Memory B cell (primary cell): ENCODE results near the gene GNB1.

ENCODE experiments used
- ATAC-seq: fragments of 150-1000 bp; cut with Tn5 transposase; 2 replicates; pipeline ENCODE4 v1.10.0; 2021; ENCODE audit warnings: low read depth, mild to moderate bottlenecking, moderate library complexity
- DNase-seq, 2 donors: peaks; one replicate each; pipeline ENCODE4 v3.0.0; 2022; ENCODE audit warnings: low spot score in 2 of 2
- H3K27ac Mint-ChIP-seq: one replicate; pipeline ENCODE4 v1.8.0; 2022; ENCODE audit warnings: mild to moderate bottlenecking, moderate library complexity, mixed read lengths
- H3K27me3 Mint-ChIP-seq: one replicate; pipeline ENCODE4 v1.8.0; 2022; ENCODE audit warnings: mixed read lengths
- H3K36me3 Mint-ChIP-seq: one replicate; pipeline ENCODE4 v1.8.0; 2022; ENCODE audit warnings: mild to moderate bottlenecking, mixed read lengths
- H3K4me1 Mint-ChIP-seq: one replicate; pipeline ENCODE4 v1.8.0; 2022; ENCODE audit warnings: mixed read lengths
- H3K4me3 Mint-ChIP-seq: one replicate; pipeline ENCODE4 v1.8.0; 2022; ENCODE audit warnings: mild to moderate bottlenecking, moderate library complexity, mixed read lengths
- H3K9me3 Mint-ChIP-seq: one replicate; pipeline ENCODE4 v1.8.0; 2022; ENCODE audit warnings: mixed read lengths

GNB1 gene

DNA sequence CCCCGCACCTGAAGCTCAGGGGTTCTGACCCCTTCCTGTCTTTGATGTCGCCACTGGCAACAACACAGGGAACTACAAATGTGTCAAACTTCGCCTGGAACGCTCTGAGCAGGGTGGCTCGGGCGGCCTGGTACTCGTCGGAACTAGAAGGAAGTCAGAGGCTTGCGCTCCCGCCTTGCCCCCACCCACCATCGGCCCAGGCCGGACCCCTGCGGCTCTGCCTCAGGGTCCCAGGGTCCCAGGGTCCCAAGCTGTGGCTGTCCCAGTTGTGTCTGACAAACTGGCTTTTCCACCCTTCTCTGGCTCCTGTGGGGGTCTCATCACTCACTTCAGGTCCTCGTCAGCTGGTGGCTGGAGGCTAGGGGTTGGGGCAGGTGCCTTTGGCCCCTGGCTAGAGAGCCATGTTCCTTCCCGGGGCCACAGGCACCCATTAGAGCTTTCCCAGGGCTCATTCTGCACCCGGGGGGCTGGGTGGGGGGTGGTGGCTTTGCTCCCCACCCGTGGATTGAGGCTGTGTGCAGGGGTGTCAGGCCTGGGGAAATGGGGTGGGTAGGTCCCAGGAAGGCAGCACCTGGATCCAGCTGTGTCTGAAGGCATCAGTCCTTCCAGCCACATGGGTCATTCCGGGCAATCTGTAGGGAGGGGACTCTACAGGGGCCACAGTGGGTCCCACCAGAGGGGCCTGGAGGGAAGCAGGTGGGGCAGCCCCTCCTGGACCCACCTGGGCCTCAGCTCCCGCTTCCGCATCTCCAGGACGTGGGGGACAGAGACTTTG is 36.2 kb upstream of the GNB1 start:
- Mint-ChIP-seq H3K36me3 (no peaks in the 10 kb centered on the region), H3K4me3 (no peak overlapping the region), H3K27ac (no peak overlapping the region), H3K27me3 (peaks cover 7% of the 10 kb centered on the region), H3K4me1 (peaks cover 6% of the 10 kb centered on the region), H3K9me3 (no peaks in the 10 kb centered on the region)
- no peak for ATAC-seq
- DNase-seq, result no peak

DNA sequence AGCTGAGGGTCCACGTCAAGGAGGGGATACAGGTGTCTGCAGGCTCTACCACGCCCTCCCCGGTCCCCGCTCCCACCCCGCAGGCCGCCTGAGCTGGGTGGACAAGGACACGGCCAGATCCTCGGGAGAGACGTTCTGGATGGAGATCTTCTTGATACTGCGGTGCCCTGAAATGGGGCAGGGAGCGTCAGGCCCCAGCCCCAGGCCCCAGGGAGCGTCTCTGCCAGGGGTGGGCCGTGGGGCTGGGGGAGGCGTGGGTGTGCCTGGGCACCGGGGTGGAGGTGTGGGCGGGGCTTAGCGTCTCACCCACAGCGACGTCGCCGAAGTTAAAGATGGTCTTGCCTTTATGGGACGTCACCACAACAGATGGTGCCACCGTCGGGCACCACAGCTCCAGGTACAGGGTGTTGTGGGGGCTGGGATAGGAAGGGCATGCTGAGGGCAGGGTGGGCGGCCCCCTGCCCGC is 35.5 kb upstream of the GNB1 start:
- Mint-ChIP-seq H3K9me3 (no peaks in the 10 kb centered on the region), H3K27me3 (peaks cover 7% of the 10 kb centered on the region), H3K4me1 (peaks cover 6% of the 10 kb centered on the region), H3K27ac (no peak overlapping the region), H3K36me3 (no peaks in the 10 kb centered on the region), H3K4me3 (no peak overlapping the region)
- DNase-seq, result no peak
- ATAC-seq, result peak; percentile 17

DNA sequence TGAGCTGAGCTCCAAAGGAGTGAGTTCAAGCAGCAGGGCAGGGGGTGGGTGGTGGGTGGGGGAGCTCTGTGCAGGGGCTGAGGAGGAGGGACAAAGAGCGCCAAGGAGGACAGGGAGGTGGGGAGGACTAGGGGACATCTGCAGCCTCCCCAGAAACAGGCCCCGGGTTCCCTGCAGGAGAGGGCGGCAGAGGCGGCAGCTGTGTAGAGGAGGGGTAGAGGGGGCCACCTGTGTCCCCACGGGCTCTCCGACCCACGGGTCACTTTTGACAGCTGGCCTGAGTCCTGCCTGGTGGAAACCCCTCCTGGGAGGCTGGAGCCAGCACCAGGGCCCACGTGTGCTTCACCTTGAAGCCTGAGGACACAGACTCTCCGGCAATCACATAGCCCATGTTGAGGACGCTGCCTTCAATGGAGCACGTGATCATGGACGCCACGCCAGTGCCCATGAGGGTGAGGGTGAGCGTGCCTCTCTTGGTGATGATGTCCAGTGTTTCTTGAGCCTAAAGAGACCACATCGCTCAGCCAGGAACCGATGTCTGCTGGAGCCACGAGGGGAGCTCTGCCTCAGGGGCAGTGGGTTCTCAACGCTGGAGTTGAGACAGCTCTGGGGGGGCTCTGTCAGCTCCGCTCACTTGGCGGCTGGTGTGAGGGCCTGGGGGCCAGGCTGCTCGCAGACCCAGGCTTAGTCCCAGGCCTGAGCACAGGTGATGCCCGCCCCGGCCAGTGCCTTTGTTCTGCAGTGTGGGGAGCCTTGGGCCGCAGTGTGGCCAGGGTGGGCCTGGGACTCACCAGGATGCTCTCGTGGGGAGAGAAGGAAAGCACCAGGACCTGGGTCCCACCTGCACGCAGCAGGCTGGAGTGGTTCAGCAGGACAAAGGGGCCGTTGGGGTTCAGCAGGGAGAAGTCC is 34.8 kb upstream of the GNB1 start:
- Mint-ChIP-seq H3K9me3 (no peaks in the 10 kb centered on the region), H3K36me3 (no peaks in the 10 kb centered on the region), H3K4me1 (peaks cover 6% of the 10 kb centered on the region), H3K27me3 (peaks cover 7% of the 10 kb centered on the region), H3K4me3 (no peak overlapping the region), H3K27ac (no peak overlapping the region)
- ATAC-seq, result no peak
- no peak for DNase-seq

DNA sequence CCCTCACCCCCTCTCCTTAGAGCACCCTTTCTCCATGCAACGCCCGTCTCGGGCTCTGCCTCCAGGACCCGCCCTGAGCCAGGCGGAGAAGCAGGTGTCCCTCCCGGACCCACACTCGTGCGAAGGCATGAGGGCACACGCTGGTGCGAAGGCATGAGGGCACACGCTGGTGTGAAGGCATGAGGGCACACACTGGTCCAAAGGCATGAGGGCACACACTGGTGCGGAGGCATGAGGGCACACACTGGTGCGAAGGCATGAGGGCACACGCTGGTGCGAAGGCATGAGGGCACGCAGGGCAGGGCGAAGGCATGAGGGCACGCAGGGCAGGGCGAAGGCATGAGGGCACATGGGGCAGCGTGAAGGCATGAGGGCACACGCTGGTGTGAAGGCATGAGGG is 34.0 kb upstream of the GNB1 start:
- H3K27ac Mint-ChIP-seq, result no peak overlapping the region
- H3K9me3 Mint-ChIP-seq, result no peaks in the 10 kb centered on the region
- no peaks in the 10 kb centered on the region for H3K36me3 Mint-ChIP-seq
- DNase-seq (no peak), ATAC-seq (no peak)
- H3K27me3 Mint-ChIP-seq, result peaks cover 7% of the 10 kb centered on the region
- peaks cover 6% of the 10 kb centered on the region for H3K4me1 Mint-ChIP-seq
- no peak overlapping the region for H3K4me3 Mint-ChIP-seq

DNA sequence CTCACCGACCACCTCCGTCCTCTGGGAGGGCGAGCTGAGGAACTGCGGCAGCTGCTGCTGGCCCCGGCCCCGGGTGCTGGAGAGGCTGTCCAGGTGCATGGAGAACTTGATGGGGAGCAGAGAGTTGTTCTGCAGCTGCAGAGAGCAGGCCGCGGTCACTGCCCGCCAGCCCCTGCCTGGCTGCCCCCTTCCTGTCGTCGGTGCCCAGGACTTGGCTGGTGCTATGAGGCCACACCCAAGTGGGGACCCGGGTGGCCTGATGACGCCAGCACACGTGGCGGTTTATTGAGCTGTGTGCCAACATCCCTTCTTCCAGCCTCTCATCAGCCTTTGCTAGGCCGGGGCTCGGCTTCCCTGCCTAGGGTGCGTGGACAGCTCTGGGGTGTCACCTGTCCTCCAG is 33.5 kb upstream of the GNB1 start:
- Mint-ChIP-seq H3K36me3 (no peaks in the 10 kb centered on the region), H3K27ac (no peak overlapping the region), H3K4me3 (no peak overlapping the region), H3K4me1 (peaks cover 9% of the 10 kb centered on the region), H3K9me3 (no peaks in the 10 kb centered on the region), H3K27me3 (peaks cover 7% of the 10 kb centered on the region)
- DNase-seq (no peak), ATAC-seq (no peak)

DNA sequence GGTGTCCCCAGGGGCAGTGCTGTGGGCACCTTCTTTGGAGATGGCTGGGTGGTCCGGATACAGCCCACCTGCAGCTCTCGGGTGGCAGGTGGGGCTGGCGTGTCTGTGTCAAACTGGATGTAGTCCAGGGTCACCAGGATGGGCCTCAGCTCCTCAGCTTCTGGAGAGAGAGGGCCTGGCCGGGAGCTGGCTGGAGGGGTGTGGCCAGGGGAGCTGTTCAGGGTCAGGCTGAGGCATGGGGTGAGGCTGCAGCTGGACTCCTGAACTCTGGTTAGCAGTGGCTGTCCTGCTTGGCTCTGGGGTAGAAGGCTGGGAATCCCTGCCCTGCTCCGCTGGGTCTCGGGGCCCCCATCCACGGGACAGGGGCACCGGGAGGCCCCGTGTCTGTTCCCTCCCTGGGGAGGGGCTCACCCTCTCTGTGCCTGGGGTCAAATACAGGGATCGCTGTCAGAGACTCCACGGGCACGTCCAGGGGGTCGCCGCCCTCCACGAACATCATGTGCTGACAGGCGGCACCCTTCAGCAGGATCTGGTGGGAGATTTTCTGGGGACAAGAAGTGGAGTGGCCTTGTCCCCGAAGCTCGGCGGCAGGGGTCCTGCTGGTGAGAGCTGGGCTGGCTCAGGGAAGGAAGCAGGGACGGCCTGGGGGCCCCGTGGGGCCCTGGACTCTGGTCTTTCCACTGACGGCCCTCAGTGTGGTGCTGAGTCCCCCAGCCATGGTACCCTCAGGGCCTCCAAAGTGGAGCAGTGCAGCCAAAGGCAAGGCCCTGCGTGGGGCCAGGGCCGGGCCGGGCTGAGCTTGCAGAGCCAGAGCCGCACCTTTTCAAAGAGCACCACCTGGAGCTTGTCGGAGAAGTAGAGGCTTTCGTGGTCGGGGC is 32.3 kb upstream of the GNB1 start:
- Mint-ChIP-seq H3K27ac (no peak overlapping the region), H3K4me3 (no peak overlapping the region), H3K4me1 (peaks cover 9% of the 10 kb centered on the region), H3K36me3 (no peaks in the 10 kb centered on the region), H3K9me3 (no peaks in the 10 kb centered on the region), H3K27me3 (peaks cover 7% of the 10 kb centered on the region)
- no peak for ATAC-seq
- DNase-seq, result no peak

DNA sequence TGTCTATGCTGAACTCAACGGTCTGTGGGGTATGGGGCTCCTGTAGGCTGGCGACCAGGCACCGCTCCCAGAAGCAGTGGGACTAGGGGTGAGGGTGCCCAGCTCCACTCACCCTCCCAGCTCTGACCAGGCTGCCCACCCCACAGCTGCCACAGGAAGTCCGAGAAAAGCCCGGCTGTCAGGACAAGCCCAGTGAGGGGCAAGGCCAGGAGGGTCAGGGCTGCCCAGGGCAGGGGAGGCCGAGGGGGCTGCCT is 31.7 kb upstream of the GNB1 start:
- Mint-ChIP-seq H3K27ac (no peak overlapping the region), H3K27me3 (peaks cover 7% of the 10 kb centered on the region)

DNA sequence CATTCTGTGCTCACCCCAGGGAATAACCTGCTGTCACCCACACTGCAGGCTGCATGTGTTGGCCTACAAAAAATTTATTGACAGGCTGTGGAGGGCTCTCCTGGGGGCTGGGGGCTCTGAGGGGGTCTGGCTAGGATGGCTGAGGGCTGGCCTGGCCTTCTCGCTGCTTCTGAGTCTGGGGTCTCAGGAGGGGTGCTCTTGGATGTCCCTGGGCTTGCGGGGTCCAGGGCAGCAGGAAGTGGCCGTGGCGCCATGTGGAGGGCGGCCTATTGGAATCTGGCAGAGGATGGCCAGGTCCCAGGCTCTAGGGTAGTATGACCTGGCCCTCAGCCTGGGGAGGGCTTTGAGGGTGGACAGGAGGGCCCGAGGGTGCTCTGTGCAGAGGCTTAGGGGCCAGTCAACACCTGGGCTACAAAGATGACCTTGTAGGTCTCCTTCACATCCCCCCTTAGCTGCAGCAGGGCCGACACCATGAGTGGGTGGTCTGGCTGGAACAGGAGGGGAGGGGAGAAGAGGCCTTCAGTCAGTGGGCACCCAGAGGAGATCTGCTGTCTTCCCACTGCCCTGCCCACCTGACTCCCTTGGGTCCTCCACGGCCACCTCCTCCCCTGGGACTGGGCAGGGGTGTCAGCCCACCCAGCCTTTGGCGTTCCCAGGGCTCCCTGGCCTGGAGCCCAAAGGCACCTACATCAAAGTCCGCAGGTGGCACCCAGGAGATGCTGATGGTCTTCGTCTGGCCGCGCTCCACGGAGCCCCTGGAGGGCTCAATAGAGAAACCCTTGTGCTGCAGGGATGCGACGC is 31.2 kb upstream of the GNB1 start:
- Mint-ChIP-seq H3K27me3 (peaks cover 7% of the 10 kb centered on the region), H3K9me3 (no peaks in the 10 kb centered on the region), H3K27ac (no peak overlapping the region), H3K36me3 (no peaks in the 10 kb centered on the region), H3K4me1 (peaks cover 9% of the 10 kb centered on the region), H3K4me3 (no peak overlapping the region)
- ATAC-seq (no peak), DNase-seq (no peak)

More for the DNA sequence above, 31.7 kb upstream of the GNB1 start:
- Mint-ChIP-seq H3K36me3 (no peaks in the 10 kb centered on the region), H3K4me3 (no peak overlapping the region), H3K4me1 (peaks cover 9% of the 10 kb centered on the region), H3K9me3 (no peaks in the 10 kb centered on the region)
- DNase-seq (no peak), ATAC-seq (no peak)

DNA sequence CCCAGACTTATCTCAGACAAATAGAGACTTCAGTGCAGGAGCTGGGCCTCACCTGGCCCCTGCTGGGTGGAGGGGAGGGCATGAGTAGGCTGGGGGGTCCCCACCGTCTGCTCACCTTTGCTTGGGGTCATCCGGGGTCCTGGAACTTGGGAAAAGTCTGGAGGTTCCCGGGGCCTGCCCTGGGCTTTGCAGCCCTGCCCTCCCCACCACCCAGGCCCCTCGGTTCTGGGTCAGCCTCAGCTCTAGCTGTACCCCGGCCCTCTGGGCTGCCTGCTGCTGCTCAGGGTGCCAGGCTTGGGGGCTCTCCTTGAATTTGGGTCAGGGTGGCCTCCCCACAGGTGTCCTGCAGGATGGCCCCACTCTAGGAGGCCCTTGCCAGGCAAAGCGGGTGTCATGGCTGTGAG is 30.6 kb upstream of the GNB1 start:
- no peak for DNase-seq
- no peak for ATAC-seq
- H3K9me3 Mint-ChIP-seq, result no peaks in the 10 kb centered on the region
- no peak overlapping the region for H3K4me3 Mint-ChIP-seq
- H3K4me1 Mint-ChIP-seq, result peaks cover 9% of the 10 kb centered on the region
- H3K27me3 Mint-ChIP-seq, result peaks cover 7% of the 10 kb centered on the region
- H3K27ac Mint-ChIP-seq, result no peak overlapping the region
- no peaks in the 10 kb centered on the region for H3K36me3 Mint-ChIP-seq

DNA sequence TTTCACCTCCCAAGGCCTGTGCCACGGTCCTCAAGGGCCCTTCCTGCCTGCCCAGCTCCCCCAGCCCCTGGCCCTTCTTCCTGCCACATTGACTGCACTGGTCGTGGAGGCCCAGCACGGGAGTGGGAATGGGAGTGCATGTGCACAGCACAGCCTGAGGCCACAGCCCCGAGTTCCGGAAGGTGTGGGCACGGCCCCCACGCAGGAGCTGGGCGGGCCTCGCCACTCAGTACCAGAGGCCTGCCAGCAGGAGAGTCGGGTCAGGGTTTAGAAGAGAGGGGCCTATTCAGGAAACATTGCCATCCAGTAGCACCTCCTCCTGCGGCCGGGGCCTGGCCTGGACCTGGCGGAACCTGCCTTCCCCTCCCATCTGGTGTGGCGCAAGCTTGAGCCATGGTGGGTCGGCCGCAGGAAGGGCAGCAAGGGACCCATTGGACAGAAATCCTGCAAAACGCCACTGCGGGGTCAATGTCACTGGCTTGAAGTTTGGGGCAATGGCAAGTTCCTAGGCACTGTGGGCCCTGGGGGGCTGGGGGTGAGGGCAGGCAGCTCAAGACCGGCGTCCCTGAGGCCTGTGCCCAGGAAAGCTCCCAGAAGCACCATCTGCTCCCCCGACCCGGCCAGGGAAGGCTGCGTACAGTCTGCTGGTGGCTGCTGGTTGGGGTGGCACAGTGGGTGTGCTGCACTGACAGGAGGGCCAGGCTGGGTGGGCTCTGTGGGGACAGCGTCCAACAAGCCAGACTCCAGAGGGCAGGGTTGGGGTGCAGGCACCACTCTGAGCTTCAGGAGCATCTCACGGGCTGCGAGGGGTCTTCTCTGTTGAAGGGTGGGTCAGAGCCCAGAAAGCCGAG is 29.9 kb upstream of the GNB1 start:
- Mint-ChIP-seq H3K4me3 (peak overlapping the region; percentile 8), H3K27ac (no peak overlapping the region), H3K27me3 (peaks cover 10% of the 10 kb centered on the region), H3K36me3 (no peaks in the 10 kb centered on the region), H3K4me1 (peaks cover 9% of the 10 kb centered on the region), H3K9me3 (no peaks in the 10 kb centered on the region)
- ATAC-seq (no peak), DNase-seq (no peak)

DNA sequence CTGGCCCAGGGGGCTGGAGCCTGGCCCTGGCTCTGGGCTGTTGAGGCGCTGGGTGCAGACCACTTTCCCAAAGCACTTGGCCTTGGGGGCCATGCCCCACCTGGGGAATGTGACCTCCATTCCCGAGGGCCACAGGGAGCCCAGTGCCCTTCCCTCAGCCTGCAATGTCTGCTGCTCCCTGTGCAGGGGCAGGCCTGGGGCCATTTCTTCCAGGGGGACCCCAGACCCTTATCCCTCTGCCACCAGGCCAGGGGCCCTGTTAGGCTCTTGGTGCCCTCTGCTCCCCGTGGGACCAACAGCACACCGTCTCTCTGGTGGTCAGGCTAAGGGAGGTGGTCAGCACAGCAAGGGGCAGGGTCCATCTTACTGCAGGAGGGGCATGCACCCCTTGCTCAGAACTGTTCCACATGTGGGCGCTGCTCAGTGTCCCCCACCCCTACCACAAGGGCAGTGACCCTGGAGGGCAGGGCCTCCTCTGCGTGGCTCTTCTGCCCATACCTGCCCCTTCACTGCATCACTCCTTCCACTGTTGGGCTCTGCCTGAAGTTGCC is 29.2 kb upstream of the GNB1 start:
- peaks cover 10% of the 10 kb centered on the region for H3K27me3 Mint-ChIP-seq
- H3K4me1 Mint-ChIP-seq, result peaks cover 8% of the 10 kb centered on the region
- ATAC-seq (no peak), DNase-seq (no peak)
- peak overlapping the region; percentile 59 for H3K4me3 Mint-ChIP-seq
- no peak overlapping the region for H3K27ac Mint-ChIP-seq
- H3K36me3 Mint-ChIP-seq, result no peaks in the 10 kb centered on the region
- no peaks in the 10 kb centered on the region for H3K9me3 Mint-ChIP-seq

DNA sequence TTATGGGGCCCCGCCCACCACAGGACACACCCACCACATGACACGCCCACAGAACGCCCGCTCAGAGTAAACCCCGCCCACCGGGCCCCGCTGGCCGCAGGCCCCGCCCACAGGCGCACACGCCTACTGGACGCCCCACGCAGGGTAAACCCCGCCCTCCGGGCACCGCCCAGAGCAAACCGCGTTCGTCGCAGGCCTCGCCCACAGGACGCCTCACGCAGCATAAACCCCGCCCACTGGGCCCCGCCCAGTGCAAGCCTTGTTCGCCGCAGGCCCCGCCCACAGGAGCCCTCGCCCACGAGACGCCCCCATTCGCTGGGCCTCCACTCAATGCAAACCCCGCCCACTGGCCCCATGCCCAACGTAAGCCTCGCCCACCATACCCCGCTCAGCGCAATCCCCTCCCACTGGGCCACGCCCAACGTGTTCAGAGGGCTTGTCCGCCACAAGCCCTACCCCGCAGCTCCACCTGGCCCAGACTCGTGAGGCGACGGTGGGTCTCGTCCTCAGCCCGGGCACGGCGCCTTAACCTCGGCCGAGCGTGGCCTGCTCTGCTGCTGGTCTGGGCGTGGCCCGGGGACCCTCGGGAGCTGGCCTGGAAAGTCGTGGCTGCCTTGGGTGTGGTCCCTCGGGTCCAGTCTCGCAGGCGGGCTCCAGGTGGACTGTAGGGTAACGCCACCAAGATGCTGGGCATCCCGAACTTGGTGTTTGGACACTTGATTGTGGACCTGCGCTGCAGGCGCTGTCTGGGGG is 28.6 kb upstream of the GNB1 start:
- Mint-ChIP-seq H3K27ac (no peak overlapping the region), H3K4me3 (peak overlapping the region; percentile 59), H3K27me3 (peaks cover 4% of the 10 kb centered on the region), H3K4me1 (peaks cover 3% of the 10 kb centered on the region), H3K9me3 (no peaks in the 10 kb centered on the region), H3K36me3 (no peaks in the 10 kb centered on the region)
- ATAC-seq (peak; percentile 83), DNase-seq (peak; percentile 100)
